GM23248 (cell line): ENCODE data around the gene ZNF41. TPM values are rescaled to one million over a fixed set of nuclear protein-coding genes. Genes with fewer than 3 reads are reported as not detected.

Experiments
- DNase-seq: peaks from one replicate; pipeline ENCODE4 v3.0.0-alpha.2; 2015
- H2AFZ ChIP-seq: fragments of 200-600 bp; sonication (generic); 2 replicates; pipeline ENCODE4 v1.6.1; 2016; ENCODE audit warnings: antibody characterized with exemption
- H3F3A ChIP-seq: fragments of 200-600 bp; sonication (generic); 2 replicates; pipeline ENCODE4 v1.6.1; 2016; ENCODE audit warnings: mild to moderate bottlenecking, antibody characterized with exemption, mixed run types; ENCODE audit not compliant: insufficient read depth
- H3K27ac ChIP-seq: fragments of 200-600 bp; sonication (generic); 2 replicates; pipeline ENCODE4 v1.5.1; 2016; ENCODE audit warnings: mild to moderate bottlenecking
- H3K27me3 ChIP-seq: fragments of 200-600 bp; sonication (generic); replicated peaks from 2 replicates; pipeline ENCODE4 v1.6.1; 2016; ENCODE audit warnings: mild to moderate bottlenecking; ENCODE audit not compliant: insufficient read depth
- H3K36me3 ChIP-seq: fragments of 200-600 bp; sonication (generic); 2 replicates; pipeline ENCODE4 v1.6.1; 2016; ENCODE audit warnings: low read depth, mild to moderate bottlenecking
- H3K4me1 ChIP-seq: fragments of 200-600 bp; sonication (generic); 2 replicates; pipeline ENCODE4 v1.6.1; 2016; ENCODE audit warnings: mild to moderate bottlenecking; ENCODE audit not compliant: insufficient read depth
- H3K4me2 ChIP-seq: fragments of 200-600 bp; sonication (generic); one replicate; pipeline ENCODE4 v1.6.1; 2016; ENCODE audit warnings: mild to moderate bottlenecking; ENCODE audit not compliant: unreplicated experiment
- H3K4me3 ChIP-seq: fragments of 200-600 bp; sonication (generic); 2 replicates; pipeline ENCODE4 v1.5.1; 2016; ENCODE audit warnings: mild to moderate bottlenecking
- H3K79me2 ChIP-seq: fragments of 200-600 bp; sonication (generic); 2 replicates; pipeline ENCODE4 v1.6.1; 2016; ENCODE audit warnings: mild to moderate bottlenecking; ENCODE audit not compliant: insufficient read depth
- H3K9ac ChIP-seq: fragments of 200-600 bp; sonication (generic); 2 replicates; pipeline ENCODE4 v1.6.1; 2016; ENCODE audit warnings: mild to moderate bottlenecking
- H3K9me2 ChIP-seq: fragments of 200-600 bp; sonication (generic); 2 replicates; pipeline ENCODE4 v1.6.1; 2016; ENCODE audit warnings: mixed run types, mild to moderate bottlenecking, moderate library complexity; ENCODE audit not compliant: insufficient read depth
- H3K9me3 ChIP-seq: fragments of 200-600 bp; sonication (generic); one replicate; pipeline ENCODE4 v1.6.1; 2017; ENCODE audit warnings: low read depth
- H4K20me1 ChIP-seq: fragments of 200-600 bp; sonication (generic); 2 replicates; pipeline ENCODE4 v1.6.0; 2016; ENCODE audit not compliant: insufficient read depth
- EZH2 ChIP-seq: fragments of 200-600 bp; sonication (generic); IDR thresholded peaks from 2 replicates; pipeline ENCODE4 v1.6.1; 2018; ENCODE audit warnings: antibody characterized with exemption, mild to moderate bottlenecking; ENCODE audit not compliant: insufficient read depth, poor library complexity, severe bottlenecking
- EZH2phosphoT487 ChIP-seq: fragments of 200-600 bp; sonication (generic); IDR thresholded peaks from 2 replicates; pipeline ENCODE4 v1.6.1; 2018; ENCODE audit warnings: antibody characterized with exemption, moderate library complexity, mild to moderate bottlenecking, low read depth; ENCODE audit not compliant: insufficient read depth
- WGBS, 2 experiments: methylation state at CpG; one replicate each; pipeline ENCODE4 v1.1.6; 2015 to 2017; ENCODE audit warnings: low lambda C conversion rate in 2 of 2, low coverage in 1 of 2; ENCODE audit errors: missing lambda C conversion rate in 2 of 2; 5-methylcytosine and 5-hydroxymethylcytosine counted together
- in situ Hi-C: fragments of 300-500 bp; cut with MboI; formaldehyde crosslinking; loops from 2 replicates; pipeline ENCODE4 v1.15.0; 2020
- polyA plus RNA-seq: library from polyadenylated mRNA; unstranded; fragments of >200 nt; fragmentation: Nextera tagmentation; extraction: Ambion mirVana; gene quantifications from 2 replicates; pipeline ENCODE4 v1.2.1, GENCODE V29; 2016
- total RNA-seq: library from RNA; depleted of rRNA; stranded (reverse); fragments of >200 nt; shearing (Covaris generic); gene quantifications from 2 replicates; pipeline ENCODE4 v1.2.3, GENCODE V29; 2014

Gene ZNF41
- total and polyA plus RNA-seq, 2 experiments from 2014 or later: 6.3 to 8.5 TPM

GRCh38 chrX:47447607-47448006, 35.4 kb downstream of the ZNF41 start:
- Histone ChIP-seq H2AFZ (no peak overlapping the region), H3K27ac (no peak overlapping the region), H3K9me3 (no peaks in the 10 kb centered on the region), H3K4me2 (no peak overlapping the region), H3K27me3 (no peaks in the 10 kb centered on the region), H3K4me1 (no peaks in the 10 kb centered on the region), H3K9ac (no peak overlapping the region), H4K20me1 (no peaks in the 10 kb centered on the region), H3K4me3 (no peak overlapping the region), H3K36me3 (peaks cover 15% of the 10 kb centered on the region), H3F3A (no peaks in the 10 kb centered on the region), H3K79me2 (no peaks in the 10 kb centered on the region), H3K9me2 (no peaks in the 10 kb centered on the region)
- no peak for DNase-seq
- TF ChIP-seq EZH2phosphoT487 (no peak), EZH2 (no peak)
- in situ Hi-C loops: no loop called here
- 94 to 97% methylated on average over 11 of the region's 11 CpGs for WGBS, 2 experiments

- H3F3A ChIP-seq: no peaks in the 10 kb centered on the region
- H3K36me3 ChIP-seq: peaks cover 15% of the 10 kb centered on the region
- TF ChIP-seq EZH2phosphoT487 (no peak), EZH2 (no peak)
- no peaks in the 10 kb centered on the region for H3K79me2 ChIP-seq
- no peaks in the 10 kb centered on the region for H3K9me3 ChIP-seq
- no peak overlapping the region for H2AFZ ChIP-seq
- H3K4me3 ChIP-seq: no peak overlapping the region
- no peak overlapping the region for H3K9ac ChIP-seq
- H3K4me1 ChIP-seq: no peaks in the 10 kb centered on the region
- DNase-seq: no peak
- 89 to 100% methylated on average over 2 of the region's 2 CpGs for WGBS, 2 experiments
- H3K9me2 ChIP-seq: no peaks in the 10 kb centered on the region
- H3K27me3 ChIP-seq: no peaks in the 10 kb centered on the region
- no peak overlapping the region for H3K27ac ChIP-seq
- H4K20me1 ChIP-seq: no peaks in the 10 kb centered on the region
- in situ Hi-C loops: no loop called here
- H3K4me2 ChIP-seq: no peak overlapping the region
Observed at GRCh38 chrX:47446971-47447370, 36.1 kb downstream of the ZNF41 start.

- no peak overlapping the region for H3K9ac ChIP-seq
- H2AFZ ChIP-seq: no peak overlapping the region
- no peaks in the 10 kb centered on the region for H3F3A ChIP-seq
- no peaks in the 10 kb centered on the region for H4K20me1 ChIP-seq
- no peaks in the 10 kb centered on the region for H3K9me2 ChIP-seq
- no peaks in the 10 kb centered on the region for H3K79me2 ChIP-seq
- H3K4me2 ChIP-seq: no peak overlapping the region
- no peaks in the 10 kb centered on the region for H3K4me1 ChIP-seq
- DNase-seq: no peak
- no peaks in the 10 kb centered on the region for H3K27me3 ChIP-seq
- peaks cover 15% of the 10 kb centered on the region for H3K36me3 ChIP-seq
- 100% methylated on average over 2 of the region's 2 CpGs for WGBS, 2 experiments
- no peak overlapping the region for H3K27ac ChIP-seq
- no peak for TF ChIP-seq EZH2phosphoT487
- TF ChIP-seq EZH2: no peak
- in situ Hi-C loops: no loop called here
- no peaks in the 10 kb centered on the region for H3K9me3 ChIP-seq
- H3K4me3 ChIP-seq: no peak overlapping the region
Observed at GRCh38 chrX:47446431-47446830, 36.6 kb downstream of the ZNF41 start.

- in situ Hi-C loops: no loop called here
- H3K9me2 ChIP-seq: no peaks in the 10 kb centered on the region
- no peak overlapping the region for H3K4me2 ChIP-seq
- no peak for DNase-seq
- no peaks in the 10 kb centered on the region for H3K9me3 ChIP-seq
- H3K27ac ChIP-seq: no peak overlapping the region
- H3K36me3 ChIP-seq: no peaks in the 10 kb centered on the region
- H3K9ac ChIP-seq: no peak overlapping the region
- no peaks in the 10 kb centered on the region for H3K4me1 ChIP-seq
- TF ChIP-seq EZH2 (no peak), EZH2phosphoT487 (no peak)
- H3K27me3 ChIP-seq: no peaks in the 10 kb centered on the region
- H2AFZ ChIP-seq: no peak overlapping the region
- H3K79me2 ChIP-seq: no peaks in the 10 kb centered on the region
- no peaks in the 10 kb centered on the region for H4K20me1 ChIP-seq
- WGBS, 2 experiments: 81 to 95% methylated on average over 5 of the region's 5 CpGs
- no peak overlapping the region for H3K4me3 ChIP-seq
- no peaks in the 10 kb centered on the region for H3F3A ChIP-seq
Observed at GRCh38 chrX:47430925-47431324, 52.1 kb downstream of the ZNF41 start.

DNA sequence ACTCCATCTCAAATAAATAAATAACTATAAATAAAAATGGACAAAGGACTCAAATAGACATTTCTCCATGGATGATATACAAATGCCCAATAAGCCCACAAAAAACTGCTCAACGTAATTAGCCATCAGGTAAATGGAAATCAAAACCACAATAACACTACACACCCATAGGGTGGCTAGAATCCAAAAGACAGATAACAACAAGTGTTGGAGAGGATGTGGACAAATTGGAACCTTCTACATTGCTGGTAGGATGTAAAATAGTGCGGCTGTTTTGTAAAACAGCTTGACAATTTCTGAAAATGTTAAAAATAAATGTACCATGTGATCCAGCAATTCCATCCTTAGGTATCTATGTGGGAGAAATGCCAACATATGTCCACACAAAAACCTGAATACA, 60.6 kb downstream of the ZNF41 start:
- in situ Hi-C loops: no loop called here
- WGBS, 2 experiments: 57 to 63% methylated on average over 2 of the region's 2 CpGs

More for the DNA sequence above, 60.6 kb downstream of the ZNF41 start:
- Histone ChIP-seq H2AFZ (no peak overlapping the region), H3K9ac (no peak overlapping the region), H3K27me3 (no peaks in the 10 kb centered on the region), H3K27ac (no peak overlapping the region), H3K79me2 (no peaks in the 10 kb centered on the region), H3K36me3 (no peaks in the 10 kb centered on the region), H3K4me2 (no peak overlapping the region), H3K4me3 (no peak overlapping the region), H3K9me2 (no peaks in the 10 kb centered on the region), H3K9me3 (no peaks in the 10 kb centered on the region), H3F3A (no peaks in the 10 kb centered on the region), H4K20me1 (no peaks in the 10 kb centered on the region), H3K4me1 (no peaks in the 10 kb centered on the region)
- TF ChIP-seq EZH2phosphoT487 (no peak), EZH2 (no peak)
- no peak for DNase-seq
